Nephron progenitor cell (in vitro differentiated cells): ENCODE results near the gene NOMO2.
"Not testable (repeated sequence)": the region's sequence is repeated elsewhere in the genome, so short reads cannot be mapped to it uniquely, and the experiment has no call there.

ENCODE experiments used
- DNase-seq: peaks from one replicate; pipeline ENCODE4 v3.0.0; 2021
- H3K27ac Mint-ChIP-seq: 2 replicates; pipeline ENCODE4 v1.8.0; 2021; ENCODE audit warnings: mild to moderate bottlenecking, moderate library complexity, mixed read lengths
- H3K27me3 Mint-ChIP-seq: 2 replicates; pipeline ENCODE4 v1.8.0; 2021; ENCODE audit warnings: mild to moderate bottlenecking, low read depth, mixed read lengths; ENCODE audit not compliant: poor library complexity
- H3K36me3 Mint-ChIP-seq: 2 replicates; pipeline ENCODE4 v1.8.0; 2021; ENCODE audit warnings: low read depth, mixed read lengths
- H3K4me1 Mint-ChIP-seq: 2 replicates; pipeline ENCODE4 v1.8.0; 2021; ENCODE audit warnings: mixed read lengths
- H3K4me3 Mint-ChIP-seq: 2 replicates; pipeline ENCODE4 v1.8.0; 2021; ENCODE audit warnings: mild to moderate bottlenecking, moderate library complexity, mixed read lengths
- H3K9me3 Mint-ChIP-seq: 2 replicates; pipeline ENCODE4 v1.8.0; 2021; ENCODE audit warnings: mild to moderate bottlenecking, moderate library complexity, mixed read lengths

NOMO2 gene

DNA sequence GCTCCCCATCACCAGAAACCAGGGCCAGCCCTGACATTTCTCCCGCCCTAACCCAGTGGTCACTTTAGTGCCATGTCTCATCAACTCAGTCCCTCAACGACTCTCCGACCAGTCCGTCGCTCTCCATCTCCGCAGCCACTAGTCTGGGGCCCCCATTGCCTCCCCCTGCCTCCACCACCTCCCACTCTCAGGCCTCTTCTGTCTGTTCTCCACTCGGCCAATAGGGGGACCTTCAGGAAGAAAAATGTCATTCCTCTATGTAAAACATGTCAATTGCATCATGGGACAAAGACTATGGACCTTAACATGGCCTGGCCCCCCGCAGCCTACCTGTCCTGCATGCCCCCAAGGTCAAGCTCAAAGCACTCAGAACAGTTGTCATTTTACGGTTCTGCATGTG lies 39.3 kb downstream of the NOMO2 start:
- H3K9me3 Mint-ChIP-seq, H3K4me3 Mint-ChIP-seq, H3K27me3 Mint-ChIP-seq, H3K36me3 Mint-ChIP-seq, H3K27ac Mint-ChIP-seq, H3K4me1 Mint-ChIP-seq, DNase-seq: not testable (repeated sequence)

DNA sequence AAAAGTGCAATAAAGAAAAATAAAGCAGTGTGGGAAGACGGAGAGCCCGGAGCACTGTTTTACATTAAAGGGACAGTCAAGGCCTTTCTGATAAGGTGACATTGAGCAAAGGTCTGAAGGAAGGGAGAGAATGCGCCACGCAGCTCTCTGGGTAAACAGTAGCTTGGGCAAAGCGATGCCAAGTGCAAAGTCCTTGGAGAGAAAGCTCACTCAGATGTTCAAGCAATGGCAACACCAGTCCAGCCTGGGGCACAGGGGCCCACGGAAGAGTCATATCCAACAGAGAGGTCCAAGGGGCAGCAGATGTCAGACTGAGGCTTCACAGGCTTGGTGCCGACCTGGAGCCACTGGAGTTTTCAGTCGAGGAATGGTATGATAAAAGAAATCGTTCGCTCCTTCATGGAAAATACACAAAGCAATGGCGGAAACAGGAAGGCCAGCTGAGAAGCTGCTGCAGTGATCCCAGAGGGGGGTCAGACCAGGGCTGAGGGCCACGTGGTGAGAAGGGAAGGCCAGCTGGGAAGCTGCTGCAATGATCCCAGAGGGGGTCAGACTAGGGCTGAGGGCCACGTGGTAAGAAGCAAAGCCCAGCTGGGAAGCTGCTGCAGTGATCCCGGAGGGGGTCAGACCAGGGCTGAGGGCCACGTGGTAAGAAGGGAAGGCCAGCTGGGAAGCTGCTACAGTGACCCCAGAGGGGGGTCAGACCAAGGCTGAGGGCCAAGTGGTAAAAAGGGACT lies 40.3 kb downstream of the NOMO2 start:
- not testable (repeated sequence) for H3K36me3 Mint-ChIP-seq, H3K9me3 Mint-ChIP-seq, H3K4me1 Mint-ChIP-seq, H3K27me3 Mint-ChIP-seq, H3K4me3 Mint-ChIP-seq, H3K27ac Mint-ChIP-seq, DNase-seq

GRCh38 chr16:18518536-18519283 lies 43.2 kb downstream of the NOMO2 start:
- H3K36me3 Mint-ChIP-seq, H3K4me1 Mint-ChIP-seq, H3K27me3 Mint-ChIP-seq, H3K4me3 Mint-ChIP-seq, DNase-seq, H3K9me3 Mint-ChIP-seq, H3K27ac Mint-ChIP-seq: not testable (repeated sequence)

DNA sequence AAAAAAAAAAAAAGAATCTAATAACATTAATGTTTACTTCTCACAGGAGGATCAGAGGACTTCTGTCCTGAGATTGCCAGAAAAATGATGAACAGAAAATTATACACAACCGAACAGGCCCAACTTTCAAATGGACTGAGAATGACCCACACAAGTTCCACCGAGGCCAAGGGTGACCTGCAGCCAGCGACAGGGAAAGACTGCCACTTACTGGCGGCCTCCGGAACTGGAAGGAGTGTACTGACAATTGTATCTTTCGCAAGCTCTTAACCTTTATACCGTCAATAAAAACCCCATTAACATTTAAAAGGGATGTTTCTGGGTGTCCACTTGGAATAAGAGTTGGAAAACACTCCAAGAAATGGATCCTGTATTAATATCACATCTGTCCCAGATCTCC lies 63.5 kb downstream of the NOMO2 start:
- not testable (repeated sequence) for H3K27me3 Mint-ChIP-seq, H3K9me3 Mint-ChIP-seq, H3K4me3 Mint-ChIP-seq, H3K4me1 Mint-ChIP-seq, H3K27ac Mint-ChIP-seq, DNase-seq, H3K36me3 Mint-ChIP-seq

- not testable (repeated sequence) for H3K9me3 Mint-ChIP-seq, DNase-seq
Observed at GRCh38 chr16:18497032-18497431, 64.9 kb downstream of the NOMO2 start.

GRCh38 chr16:18492118-18492897 lies 69.6 kb downstream of the NOMO2 start:
- H3K27me3 Mint-ChIP-seq, H3K36me3 Mint-ChIP-seq, DNase-seq, H3K9me3 Mint-ChIP-seq, H3K4me3 Mint-ChIP-seq, H3K27ac Mint-ChIP-seq, H3K4me1 Mint-ChIP-seq: not testable (repeated sequence)

More at GRCh38 chr16:18497032-18497431, 64.9 kb downstream of the NOMO2 start:
- not testable (repeated sequence) for H3K4me3 Mint-ChIP-seq, H3K27me3 Mint-ChIP-seq, H3K27ac Mint-ChIP-seq, H3K36me3 Mint-ChIP-seq, H3K4me1 Mint-ChIP-seq

DNA sequence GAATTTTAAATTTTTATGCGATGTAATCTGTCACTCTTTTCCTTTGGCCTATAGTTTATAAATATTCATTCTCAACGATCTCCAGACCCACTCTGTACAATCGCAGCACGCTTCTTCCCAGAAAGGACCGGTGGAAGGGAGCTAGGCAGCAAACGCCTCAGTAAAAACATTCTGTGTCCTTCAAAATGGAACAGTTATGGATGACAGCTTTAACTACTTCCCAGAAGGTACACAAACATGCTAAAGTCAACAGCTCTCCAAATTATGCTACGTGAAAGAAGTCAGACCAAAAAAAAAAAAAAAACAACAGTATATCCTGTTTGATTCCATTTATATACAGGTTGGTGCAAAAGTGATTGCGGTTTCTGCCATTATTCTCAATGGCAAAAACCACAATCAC lies 125.9 kb downstream of the NOMO2 start:
- H3K27ac Mint-ChIP-seq, H3K27me3 Mint-ChIP-seq, H3K4me3 Mint-ChIP-seq, DNase-seq, H3K9me3 Mint-ChIP-seq, H3K4me1 Mint-ChIP-seq, H3K36me3 Mint-ChIP-seq: not testable (repeated sequence)

DNA sequence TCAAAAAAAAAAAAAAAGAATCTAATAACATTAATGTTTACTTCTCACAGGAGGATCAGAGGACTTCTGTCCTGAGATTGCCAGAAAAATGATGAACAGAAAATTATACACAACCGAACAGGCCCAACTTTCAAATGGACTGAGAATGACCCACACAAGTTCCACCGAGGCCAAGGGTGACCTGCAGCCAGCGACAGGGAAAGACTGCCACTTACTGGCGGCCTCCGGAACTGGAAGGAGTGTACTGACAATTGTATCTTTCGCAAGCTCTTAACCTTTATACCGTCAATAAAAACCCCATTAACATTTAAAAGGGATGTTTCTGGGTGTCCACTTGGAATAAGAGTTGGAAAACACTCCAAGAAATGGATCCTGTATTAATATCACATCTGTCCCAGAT lies 146.1 kb downstream of the NOMO2 start:
- H3K36me3 Mint-ChIP-seq, H3K27me3 Mint-ChIP-seq, H3K4me3 Mint-ChIP-seq, H3K27ac Mint-ChIP-seq, DNase-seq, H3K4me1 Mint-ChIP-seq, H3K9me3 Mint-ChIP-seq: not testable (repeated sequence)

DNA sequence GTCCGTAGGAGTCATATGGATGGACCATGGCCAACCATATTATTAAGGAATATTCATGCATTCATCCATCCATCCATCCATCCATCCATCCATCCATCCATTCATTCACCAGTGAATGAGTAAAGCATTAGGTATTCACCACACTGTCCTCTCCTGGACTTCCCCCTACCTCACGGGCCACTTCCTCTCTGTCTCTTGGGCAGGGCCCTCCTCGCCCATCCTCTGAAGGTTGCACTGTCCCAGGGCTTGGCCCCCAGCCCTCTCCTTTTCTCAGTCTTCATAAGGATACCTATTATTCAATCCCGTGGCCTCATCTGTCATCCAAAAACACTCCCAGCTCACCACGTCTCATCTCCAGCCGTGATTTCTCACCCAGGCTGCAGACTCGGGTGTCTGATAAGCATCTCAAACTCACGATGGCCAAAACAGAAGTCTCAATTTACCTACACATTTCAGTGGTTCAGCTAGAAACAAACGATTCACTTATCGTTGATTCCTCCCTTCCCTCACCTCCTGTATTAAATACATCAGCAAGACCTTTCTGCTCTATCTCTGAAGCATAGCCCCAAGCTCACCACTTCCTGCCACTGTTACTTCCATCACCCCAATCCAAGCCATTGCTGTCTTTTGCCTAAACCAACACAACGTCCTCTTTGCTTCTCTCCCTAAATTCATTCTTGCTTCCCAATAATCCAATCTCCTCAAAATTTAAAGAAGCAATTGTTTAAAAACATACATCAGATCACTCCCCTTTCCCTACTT lies 152.2 kb downstream of the NOMO2 start:
- H3K4me3 Mint-ChIP-seq, DNase-seq, H3K4me1 Mint-ChIP-seq, H3K9me3 Mint-ChIP-seq, H3K27ac Mint-ChIP-seq, H3K27me3 Mint-ChIP-seq, H3K36me3 Mint-ChIP-seq: not testable (repeated sequence)

GRCh38 chr16:18401851-18402657 lies 159.8 kb downstream of the NOMO2 start:
- not testable (repeated sequence) for H3K36me3 Mint-ChIP-seq

DNA sequence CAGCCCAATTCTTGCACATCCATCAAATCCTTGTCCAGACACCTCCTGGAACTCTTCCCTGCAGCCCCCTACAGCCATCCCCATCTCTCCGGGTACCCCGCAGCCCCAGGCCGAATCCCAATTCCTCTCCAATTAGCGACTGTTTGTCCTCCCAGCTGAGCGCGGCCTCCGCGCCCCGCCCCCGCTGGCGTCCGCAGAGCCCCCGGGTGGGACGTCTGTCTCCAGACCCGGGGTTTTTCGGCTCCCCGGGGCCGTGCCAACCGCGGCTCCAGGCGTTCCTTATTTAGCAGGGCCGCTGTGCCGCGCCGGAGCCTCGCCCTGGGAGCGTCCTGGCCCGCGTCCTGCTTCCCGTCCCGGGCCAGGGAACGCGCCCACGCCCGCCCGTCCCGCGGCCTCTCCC lies 160.7 kb downstream of the NOMO2 start:
- H3K27ac Mint-ChIP-seq, H3K9me3 Mint-ChIP-seq, H3K36me3 Mint-ChIP-seq, H3K27me3 Mint-ChIP-seq, H3K4me1 Mint-ChIP-seq: not testable (repeated sequence)
- H3K4me3 Mint-ChIP-seq: peak overlapping the region; percentile 52
- DNase-seq: peak; percentile 39

More at GRCh38 chr16:18401851-18402657, 159.8 kb downstream of the NOMO2 start:
- DNase-seq, H3K27me3 Mint-ChIP-seq, H3K9me3 Mint-ChIP-seq, H3K27ac Mint-ChIP-seq, H3K4me3 Mint-ChIP-seq, H3K4me1 Mint-ChIP-seq: not testable (repeated sequence)

DNA sequence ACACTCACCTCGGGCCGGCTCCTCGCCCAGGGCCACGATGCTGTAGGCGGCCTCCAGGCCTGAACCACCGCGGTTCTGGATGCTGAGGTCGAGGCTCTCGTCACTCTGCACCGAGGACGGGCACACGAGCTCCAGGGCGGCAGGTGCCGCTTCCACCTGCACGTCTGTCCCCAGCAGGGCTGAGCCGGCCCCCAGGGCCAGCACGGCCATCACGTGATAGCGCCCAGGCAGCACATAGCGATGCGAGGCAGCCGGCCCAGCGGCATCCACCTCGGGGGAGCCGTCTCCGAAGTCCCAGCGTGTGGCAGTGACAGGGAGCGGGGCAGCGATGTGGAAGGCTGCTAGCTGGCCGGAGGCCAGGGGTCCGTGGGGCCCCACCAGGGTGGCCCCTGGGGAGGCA lies 167.5 kb downstream of the NOMO2 start:
- not testable (repeated sequence) for H3K36me3 Mint-ChIP-seq, H3K27me3 Mint-ChIP-seq, H3K4me3 Mint-ChIP-seq, H3K9me3 Mint-ChIP-seq, DNase-seq, H3K4me1 Mint-ChIP-seq, H3K27ac Mint-ChIP-seq

GRCh38 chr16:18387767-18388166 lies 174.1 kb downstream of the NOMO2 start:
- not testable (repeated sequence) for H3K9me3 Mint-ChIP-seq, H3K27me3 Mint-ChIP-seq, H3K4me1 Mint-ChIP-seq, H3K27ac Mint-ChIP-seq, DNase-seq, H3K36me3 Mint-ChIP-seq, H3K4me3 Mint-ChIP-seq
